GM23338 (cell line): Measurements from ENCODE around the gene ERVK3-1.

Experiments used
- CREB1 ChIP-seq: fragments of 250-450 bp; sonication (Bioruptor Pico); IDR thresholded peaks from 2 replicates; pipeline ENCODE4 v1.5.0; 2020; ENCODE audit warnings: low read depth, mild to moderate bottlenecking, moderate library complexity
- CTCF ChIP-seq, 2 experiments: fragments of 200-600 bp in 1 of 2; sonication (generic) in 1 of 2; conservative IDR thresholded peaks; 2 replicates each; pipeline versions ENCODE4 v1.5.1 to v1.6.1; 2016 to 2017; ENCODE audit warnings: antibody characterized with exemption in 2 of 2, low read depth in 2 of 2, mild to moderate bottlenecking in 2 of 2, moderate library complexity in 1 of 2
- ETS1 ChIP-seq: IDR thresholded peaks from 2 replicates; pipeline ENCODE4 v1.6.1; 2016; ENCODE audit warnings: antibody characterized with exemption
- EZH2 ChIP-seq: fragments of 200-600 bp; sonication (generic); IDR thresholded peaks from one replicate; pipeline ENCODE4 v1.8.0; 2017; ENCODE audit warnings: antibody characterized with exemption, mild to moderate bottlenecking, low read depth; ENCODE audit not compliant: unreplicated experiment
- EZH2phosphoT487 ChIP-seq: fragments of 200-600 bp; sonication (generic); IDR thresholded peaks from one replicate; pipeline ENCODE4 v1.8.1; 2018; ENCODE audit warnings: antibody characterized with exemption; ENCODE audit not compliant: unreplicated experiment
- JUNB ChIP-seq: IDR thresholded peaks from one replicate; pipeline ENCODE4 v1.6.1; 2016; ENCODE audit warnings: antibody characterized with exemption; ENCODE audit not compliant: unreplicated experiment
- NANOG ChIP-seq: IDR thresholded peaks from 2 replicates; pipeline ENCODE4 v1.6.1; 2016; ENCODE audit warnings: antibody characterized with exemption, borderline replicate concordance
- POLR2AphosphoS5 ChIP-seq: IDR thresholded peaks from 2 replicates; pipeline ENCODE4 v1.6.1; 2016; ENCODE audit warnings: antibody characterized with exemption, low read depth
- REST ChIP-seq: IDR thresholded peaks from one replicate; pipeline ENCODE4 v1.6.1; 2018; ENCODE audit warnings: antibody characterized with exemption; ENCODE audit not compliant: unreplicated experiment
- ZNF114 ChIP-seq: fragments of 250-450 bp; sonication (Bioruptor Pico); IDR thresholded peaks from 2 replicates; pipeline ENCODE4 v1.5.0; 2020; ENCODE audit warnings: mild to moderate bottlenecking, moderate library complexity
- ZNF331 ChIP-seq: fragments of 250-450 bp; sonication (Bioruptor Pico); IDR thresholded peaks from 2 replicates; pipeline ENCODE4 v1.5.0; 2020; ENCODE audit warnings: low read depth, mild to moderate bottlenecking, moderate library complexity

GRCh38 chr19:58335630-58336029 lies 30.5 kb downstream of the ERVK3-1 start:
- TF ChIP-seq CTCF (conservative IDR thresholded peaks at IDR 0.05; ENCODE audit: low read depth in 2 of 2) (no peak), EZH2phosphoT487 (no peak), POLR2AphosphoS5 (no peak), NANOG (no peak), EZH2 (no peak), CREB1 (CRISPR knock-in tag) (no peak), REST (no peak), JUNB (no peak), ZNF331 (CRISPR knock-in tag) (no peak), ZNF114 (CRISPR knock-in tag) (no peak), ETS1 (no peak)
